HepG2 (cell line): ENCODE data around the gene BTBD6. TPM values are rescaled to one million over a fixed set of nuclear protein-coding genes. Genes with fewer than 3 reads are reported as not detected.
A peak's percentile ranks its signal among the peaks of the same experiment; 100 is the strongest.

Experiments
- CAMTA2 ChIP-seq: sonication (generic); formaldehyde crosslinking; IDR thresholded peaks from 2 replicates; pipeline ENCODE4 v1.4.0; 2020; ENCODE audit warnings: mild to moderate bottlenecking, missing genetic modification reagents, borderline replicate concordance
- CENPX ChIP-seq: sonication (generic); formaldehyde crosslinking; IDR thresholded peaks from 2 replicates; pipeline ENCODE4 v1.9.0; 2021; ENCODE audit warnings: mild to moderate bottlenecking, missing genetic modification reagents, moderate library complexity
- HCFC1 ChIP-seq: fragments of 150-350 bp; IDR thresholded peaks from 2 replicates; pipeline ENCODE4 v1.6.1; 2014; ENCODE audit warnings: low read depth, low read length
- HIVEP1 ChIP-seq: sonication (generic); formaldehyde crosslinking; IDR thresholded peaks from 2 replicates; pipeline ENCODE4 v1.4.0; 2020; ENCODE audit warnings: mild to moderate bottlenecking, missing genetic modification reagents
- HNRNPL ChIP-seq: fragments of 200-400 bp; formaldehyde crosslinking; IDR thresholded peaks from 2 replicates; pipeline ENCODE4 v1.6.1; 2017; ENCODE audit warnings: mild to moderate bottlenecking, low read depth, low read length
- MED13 ChIP-seq: sonication (generic); formaldehyde crosslinking; IDR thresholded peaks from 2 replicates; pipeline ENCODE4 v1.5.0; 2020; ENCODE audit warnings: missing genetic modification reagents
- PHF20 ChIP-seq: sonication (generic); formaldehyde crosslinking; IDR thresholded peaks from 2 replicates; pipeline ENCODE4 v1.5.0; 2020; ENCODE audit warnings: mild to moderate bottlenecking, missing genetic modification reagents
- SPEN ChIP-seq: sonication (generic); formaldehyde crosslinking; IDR thresholded peaks from 2 replicates; pipeline ENCODE4 v1.5.1; 2020; ENCODE audit warnings: low read depth, mild to moderate bottlenecking, missing genetic modification reagents
- SRSF1 ChIP-seq: fragments of 200-400 bp; formaldehyde crosslinking; optimal IDR thresholded peaks from 2 replicates; pipeline ENCODE3; 2017; ENCODE audit warnings: mild to moderate bottlenecking, low read depth, low read length, moderate library complexity
- SRY ChIP-seq: sonication (generic); formaldehyde crosslinking; IDR thresholded peaks from 2 replicates; pipeline ENCODE4 v1.8.0; 2022; ENCODE audit warnings: mild to moderate bottlenecking, missing genetic modification reagents
- ZNF121 ChIP-seq: sonication (generic); formaldehyde crosslinking; IDR thresholded peaks from 2 replicates; pipeline ENCODE4 v1.5.0; 2020; ENCODE audit warnings: mild to moderate bottlenecking, missing genetic modification reagents
- ZNF205 ChIP-seq: IDR thresholded peaks from 2 replicates; pipeline ENCODE4 v1.6.1; 2018; ENCODE audit warnings: missing biosample characterization, missing genetic modification reagents
- ZNF207 ChIP-seq: fragments of 450-650 bp; IDR thresholded peaks from 2 replicates; pipeline ENCODE4 v1.6.1; 2016; ENCODE audit warnings: antibody characterized with exemption, borderline replicate concordance
- ZNF274 ChIP-seq: sonication (generic); formaldehyde crosslinking; IDR thresholded peaks from 2 replicates; pipeline ENCODE4 v1.5.1; 2020; ENCODE audit warnings: mild to moderate bottlenecking, missing genetic modification reagents
- ZNF30 ChIP-seq: sonication (generic); formaldehyde crosslinking; IDR thresholded peaks from 2 replicates; pipeline ENCODE4 v1.5.0; 2020; ENCODE audit warnings: mild to moderate bottlenecking, missing genetic modification reagents
- ZNF343 ChIP-seq: sonication (generic); formaldehyde crosslinking; IDR thresholded peaks from 2 replicates; pipeline ENCODE4 v1.4.0; 2020; ENCODE audit warnings: mild to moderate bottlenecking, missing genetic modification reagents
- ZNF501 ChIP-seq: sonication (generic); formaldehyde crosslinking; IDR thresholded peaks from 2 replicates; pipeline ENCODE4 v1.5.1; 2020; ENCODE audit warnings: mild to moderate bottlenecking, moderate library complexity, missing genetic modification reagents
- ZNF816 ChIP-seq: sonication (generic); formaldehyde crosslinking; IDR thresholded peaks from 2 replicates; pipeline ENCODE4 v1.8.0; 2022; ENCODE audit warnings: missing genetic modification reagents, mild to moderate bottlenecking, borderline replicate concordance
- ZSCAN22 ChIP-seq: sonication (generic); formaldehyde crosslinking; IDR thresholded peaks from 2 replicates; pipeline ENCODE4 v1.4.0; 2020; ENCODE audit warnings: mild to moderate bottlenecking, missing genetic modification reagents
- polyA plus RNA-seq, 8 experiments: library from polyadenylated mRNA; depleted of rRNA in 3 of 8; stranded (reverse) in 7 of 8; unstranded in 1 of 8; fragments of >200 nt; fragmentation: Illumina TruSeq in 4 of 8; extraction: Trizol in 4 of 8; gene quantifications; 2 replicates each; pipeline versions ENCODE4 v1.2.1 to v1.2.3, GENCODE V29; 2011 to 2016; ENCODE audit warnings: low read depth in 4 of 8, missing spikeins in 1 of 8, mixed read lengths in 1 of 8; ENCODE audit not compliant: insufficient read depth in 1 of 8
- total RNA-seq, 5 experiments: library from RNA; depleted of rRNA; stranded (reverse); fragments of >200 nt; fragmentation: Illumina TruSeq; extraction: Trizol; gene quantifications; 2 replicates each; pipeline ENCODE4 v1.2.3, GENCODE V29; 2016; ENCODE audit warnings: low read depth in 1 of 5
- TF ChIP-seq, protein P1 (sequence below): sonication (generic); formaldehyde crosslinking; IDR thresholded peaks from 2 replicates; pipeline ENCODE4 v1.5.1; 2020; ENCODE audit warnings: mild to moderate bottlenecking, missing genetic modification reagents
- TF ChIP-seq, protein P2 (sequence below): sonication (generic); formaldehyde crosslinking; IDR thresholded peaks from 2 replicates; pipeline ENCODE4 v1.5.0; 2020; ENCODE audit warnings: mild to moderate bottlenecking, missing genetic modification reagents
- TF ChIP-seq, protein P3 (sequence below): IDR thresholded peaks from 2 replicates; pipeline ENCODE4 v1.6.1; 2012; ENCODE audit warnings: low read depth, low read length, improper control_type of control experiment
- TF ChIP-seq, protein P4 (sequence below): IDR thresholded peaks from 2 replicates; pipeline ENCODE4 v1.6.1; 2016; ENCODE audit warnings: missing genetic modification reagents, missing compliant biosample characterization

The BTBD6 gene
- total and polyA plus RNA-seq, 2 of the 13 experiments (the other 11 are each of a cell fraction or from before 2014, with no cell fraction given) = not detected

DNA sequence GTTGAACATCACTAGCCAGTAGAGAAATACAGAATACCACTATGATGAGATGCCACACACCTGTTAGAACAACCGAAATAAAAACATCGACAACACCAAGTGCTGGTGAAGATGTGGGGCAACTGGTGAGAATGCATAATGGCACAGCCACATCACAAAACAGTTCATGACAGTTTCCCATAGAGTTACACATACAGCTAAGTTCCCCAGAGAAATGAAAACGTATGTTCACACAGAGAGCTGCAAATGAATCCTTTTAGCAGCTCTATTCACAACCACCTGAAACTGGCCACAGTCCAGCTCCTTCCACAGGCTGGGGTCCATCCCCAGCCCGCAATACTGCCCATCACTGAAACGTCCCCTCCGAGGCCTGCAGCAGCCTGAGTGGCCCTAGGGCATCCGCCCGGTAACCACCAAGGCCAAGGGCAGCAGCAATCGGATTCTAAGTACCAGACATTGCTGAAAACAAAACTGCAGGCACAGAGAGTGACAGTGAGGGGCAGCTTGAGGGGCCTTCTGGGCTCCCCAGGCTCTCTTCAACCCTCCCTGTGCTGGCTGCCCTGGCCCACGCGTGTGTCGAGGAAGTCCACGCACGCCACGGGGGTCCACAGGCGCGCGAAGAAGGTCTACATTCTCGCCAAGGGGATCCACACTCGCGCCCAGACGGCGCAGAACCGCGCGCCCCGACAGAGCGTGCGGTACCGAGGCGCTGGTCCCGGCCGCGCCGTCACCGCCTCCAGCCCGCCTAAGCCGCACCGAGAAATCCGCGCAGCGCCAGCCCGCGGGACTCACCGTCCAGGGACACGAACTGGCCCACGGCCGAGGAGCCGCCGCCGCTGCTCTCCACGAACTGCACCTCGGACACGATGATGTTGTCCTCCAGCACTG lies 51.6 kb downstream of the BTBD6 start (continued):
- TF ChIP-seq, protein P1, sequence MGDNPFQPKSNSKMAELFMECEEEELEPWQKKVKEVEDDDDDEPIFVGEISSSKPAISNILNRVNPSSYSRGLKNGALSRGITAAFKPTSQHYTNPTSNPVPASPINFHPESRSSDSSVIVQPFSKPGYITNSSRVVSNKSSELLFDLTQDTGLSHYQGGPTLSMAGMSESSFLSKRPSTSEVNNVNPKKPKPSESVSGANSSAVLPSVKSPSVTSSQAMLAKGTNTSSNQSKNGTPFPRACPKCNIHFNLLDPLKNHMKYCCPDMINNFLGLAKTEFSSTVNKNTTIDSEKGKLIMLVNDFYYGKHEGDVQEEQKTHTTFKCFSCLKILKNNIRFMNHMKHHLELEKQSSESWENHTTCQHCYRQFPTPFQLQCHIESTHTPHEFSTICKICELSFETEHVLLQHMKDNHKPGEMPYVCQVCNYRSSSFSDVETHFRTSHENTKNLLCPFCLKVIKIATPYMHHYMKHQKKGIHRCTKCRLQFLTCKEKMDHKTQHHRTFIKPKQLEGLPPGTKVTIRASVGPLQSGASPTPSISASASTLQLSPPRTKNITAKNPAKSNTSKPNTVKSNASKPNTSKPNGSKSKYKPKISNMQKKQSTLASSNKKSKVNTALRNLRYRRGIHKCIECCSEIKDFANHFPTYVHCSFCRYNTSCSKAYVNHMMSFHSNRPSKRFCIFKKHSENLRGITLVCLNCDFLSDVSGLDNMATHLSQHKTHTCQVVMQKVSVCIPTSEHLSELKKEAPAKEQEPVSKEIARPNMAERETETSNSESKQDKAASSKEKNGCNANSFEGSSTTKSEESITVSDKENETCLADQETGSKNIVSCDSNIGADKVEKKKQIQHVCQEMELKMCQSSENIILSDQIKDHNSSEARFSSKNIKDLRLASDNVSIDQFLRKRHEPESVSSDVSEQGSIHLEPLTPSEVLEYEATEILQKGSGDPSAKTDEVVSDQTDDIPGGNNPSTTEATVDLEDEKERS (CRISPR knock-in tag) = no peak
- TF ChIP-seq CAMTA2 (CRISPR knock-in tag) (no peak), ZNF207 (no peak), ZNF501 (CRISPR knock-in tag) (no peak; the same call in 1 of the 2 replicates), ZNF816 (CRISPR knock-in tag) (no peak), ZNF274 (CRISPR knock-in tag) (no peak), ZNF30 (peak; percentile 46; the same call in 1 of the 2 replicates), CENPX (CRISPR knock-in tag) (no peak), ZNF343 (no peak), HIVEP1 (no peak), PHF20 (CRISPR knock-in tag) (0 out of 2 replicates have a peak, but pooled peaks have one; percentile 4), SRSF1 (no peak), ZNF121 (CRISPR knock-in tag) (no peak), ZSCAN22 (CRISPR knock-in tag) (no peak), ZNF205 (CRISPR knock-in tag) (no peak), SRY (CRISPR knock-in tag) (no peak; the same call in 1 of the 2 replicates), HCFC1 (no peak), SPEN (CRISPR knock-in tag) (no peak), HNRNPL (no peak), MED13 (no peak)
- TF ChIP-seq, protein P2, sequence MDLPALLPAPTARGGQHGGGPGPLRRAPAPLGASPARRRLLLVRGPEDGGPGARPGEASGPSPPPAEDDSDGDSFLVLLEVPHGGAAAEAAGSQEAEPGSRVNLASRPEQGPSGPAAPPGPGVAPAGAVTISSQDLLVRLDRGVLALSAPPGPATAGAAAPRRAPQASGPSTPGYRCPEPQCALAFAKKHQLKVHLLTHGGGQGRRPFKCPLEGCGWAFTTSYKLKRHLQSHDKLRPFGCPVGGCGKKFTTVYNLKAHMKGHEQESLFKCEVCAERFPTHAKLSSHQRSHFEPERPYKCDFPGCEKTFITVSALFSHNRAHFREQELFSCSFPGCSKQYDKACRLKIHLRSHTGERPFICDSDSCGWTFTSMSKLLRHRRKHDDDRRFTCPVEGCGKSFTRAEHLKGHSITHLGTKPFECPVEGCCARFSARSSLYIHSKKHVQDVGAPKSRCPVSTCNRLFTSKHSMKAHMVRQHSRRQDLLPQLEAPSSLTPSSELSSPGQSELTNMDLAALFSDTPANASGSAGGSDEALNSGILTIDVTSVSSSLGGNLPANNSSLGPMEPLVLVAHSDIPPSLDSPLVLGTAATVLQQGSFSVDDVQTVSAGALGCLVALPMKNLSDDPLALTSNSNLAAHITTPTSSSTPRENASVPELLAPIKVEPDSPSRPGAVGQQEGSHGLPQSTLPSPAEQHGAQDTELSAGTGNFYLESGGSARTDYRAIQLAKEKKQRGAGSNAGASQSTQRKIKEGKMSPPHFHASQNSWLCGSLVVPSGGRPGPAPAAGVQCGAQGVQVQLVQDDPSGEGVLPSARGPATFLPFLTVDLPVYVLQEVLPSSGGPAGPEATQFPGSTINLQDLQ (CRISPR knock-in tag) = no peak
- TF ChIP-seq, protein P3, sequence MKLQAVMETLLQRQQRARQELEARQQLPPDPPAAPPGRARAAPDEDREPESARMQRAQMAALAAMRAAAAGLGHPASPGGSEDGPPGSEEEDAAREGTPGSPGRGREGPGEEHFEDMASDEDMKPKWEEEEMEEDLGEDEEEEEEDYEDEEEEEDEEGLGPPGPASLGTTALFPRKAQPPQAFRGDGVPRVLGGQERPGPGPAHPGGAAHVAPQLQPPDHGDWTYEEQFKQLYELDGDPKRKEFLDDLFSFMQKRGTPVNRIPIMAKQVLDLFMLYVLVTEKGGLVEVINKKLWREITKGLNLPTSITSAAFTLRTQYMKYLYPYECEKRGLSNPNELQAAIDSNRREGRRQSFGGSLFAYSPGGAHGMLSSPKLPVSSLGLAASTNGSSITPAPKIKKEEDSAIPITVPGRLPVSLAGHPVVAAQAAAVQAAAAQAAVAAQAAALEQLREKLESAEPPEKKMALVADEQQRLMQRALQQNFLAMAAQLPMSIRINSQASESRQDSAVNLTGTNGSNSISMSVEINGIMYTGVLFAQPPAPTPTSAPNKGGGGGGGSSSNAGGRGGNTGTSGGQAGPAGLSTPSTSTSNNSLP = no peak
- TF ChIP-seq, protein P4, sequence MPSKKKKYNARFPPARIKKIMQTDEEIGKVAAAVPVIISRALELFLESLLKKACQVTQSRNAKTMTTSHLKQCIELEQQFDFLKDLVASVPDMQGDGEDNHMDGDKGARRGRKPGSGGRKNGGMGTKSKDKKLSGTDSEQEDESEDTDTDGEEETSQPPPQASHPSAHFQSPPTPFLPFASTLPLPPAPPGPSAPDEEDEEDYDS (CRISPR knock-in tag) = no peak
